ENCODE results near the gene KRT6A.
"Not testable (repeated sequence)": the region's sequence is repeated elsewhere in the genome, so short reads cannot be mapped to it uniquely, and the experiment has no call there.

DNA sequence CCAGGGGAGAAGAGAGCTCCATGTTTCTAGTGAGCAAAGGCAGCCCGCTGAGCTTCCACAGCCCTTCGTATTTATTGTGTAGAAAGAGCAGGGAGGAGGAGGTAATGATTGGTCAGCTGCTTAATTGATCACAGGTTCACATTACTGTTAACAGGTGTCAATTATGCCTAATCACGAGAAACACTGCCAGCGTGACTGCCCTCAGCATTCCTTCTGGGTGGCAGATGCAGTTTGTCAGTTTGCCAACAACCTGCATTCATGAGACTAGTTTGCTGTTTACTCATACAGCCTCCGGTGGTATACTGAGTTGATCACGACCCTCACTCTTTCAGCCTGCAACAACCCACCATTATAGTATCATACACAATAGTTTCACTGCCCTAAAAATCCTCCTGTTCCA is 7.5 kb upstream of the KRT6A start:
- TF ChIP-seq CTCF (IDR thresholded peaks at IDR 0.05; ENCODE audit: low read length); EZH2phosphoT487 (IDR thresholded peaks at IDR 0.05; ENCODE audit: low read length); EZH2 (optimal IDR thresholded peaks at IDR 0.05; ENCODE audit: low read depth, low read length): not testable (repeated sequence)

All from MM.1S (cell line).